ENCODE results near the gene ATG2A. TPM values are rescaled to one million over a fixed set of nuclear protein-coding genes. Genes with fewer than 3 reads are reported as not detected.

ATG2A gene
- total and polyA plus RNA-seq, 2 of the 8 experiments (the other 6 are each of a cell fraction or from before 2014, with no cell fraction given), result 12.1 to 22.1 TPM

DNA sequence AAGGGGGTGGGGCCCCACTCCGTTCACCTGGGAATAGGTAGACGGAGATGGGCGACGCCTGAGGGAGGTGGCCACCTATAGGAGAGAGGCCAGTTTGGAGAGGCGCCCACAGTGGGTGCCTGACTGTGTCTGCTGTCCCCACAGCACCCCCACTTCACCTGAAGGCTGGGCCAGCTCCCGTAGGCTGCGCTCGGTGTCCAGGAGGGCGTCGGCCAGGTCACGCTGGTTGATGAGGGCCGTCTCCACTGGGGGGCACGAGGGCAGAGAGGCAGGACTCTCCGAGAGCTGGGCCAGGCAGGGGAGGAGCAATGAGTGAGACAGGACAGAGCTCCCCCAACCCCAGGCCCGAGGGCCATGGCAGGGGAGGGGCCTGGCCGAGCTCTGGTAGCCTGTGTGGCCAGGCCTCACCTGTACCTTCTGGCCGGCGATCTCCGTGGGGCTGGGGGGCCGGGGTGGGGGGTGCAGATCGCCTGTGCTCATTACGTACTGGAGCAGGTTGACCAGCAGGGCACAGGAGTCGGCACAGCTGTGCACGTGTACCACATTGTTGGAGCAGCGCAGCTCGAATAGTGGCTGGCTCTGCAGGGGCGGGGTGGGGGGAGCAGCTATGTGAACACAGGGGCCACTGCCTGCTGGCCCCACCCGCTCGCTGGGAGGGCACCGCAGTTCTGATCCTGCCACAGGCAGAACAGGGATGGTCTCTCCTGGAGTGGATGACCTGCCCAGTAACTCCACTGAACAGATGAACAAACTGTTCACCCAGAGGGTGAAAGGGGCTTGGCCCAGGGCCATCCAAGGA is 14.7 kb downstream of the ATG2A start:
- no peak overlapping the region for H3K4me3 ChIP-seq (ENCODE audit: extremely low read depth in 1 of 4, insufficient read depth in 2 of 4, low read depth in 3 of 4, low read length in 4 of 4)
- CTCF ChIA-PET (ENCODE audit: partially characterized antibody), result interaction anchor here (0.7 to 32.2 kb wide), 3 partner anchors 8 to 47 kb away, joined by 3 to 1058 read pairs (median 4); partner anchors contain the start of gene CDC42BPG
- TF ChIP-seq KDM1A (IDR thresholded peaks at IDR 0.05; ENCODE audit: borderline replicate concordance, low read length) (no peak), TCF12 (IDR thresholded peaks at IDR 0.05; ENCODE audit: low read depth, low read length) (no peak), BACH1 (IDR thresholded peaks at IDR 0.05; ENCODE audit: low read length) (no peak), RAD21 (IDR thresholded peaks at IDR 0.05 in 1 of 2, conservative IDR thresholded peaks at IDR 0.05 in 1 of 2; ENCODE audit: low read depth in 2 of 2, low read length in 2 of 2) (no peak), RFX5 (IDR thresholded peaks at IDR 0.05; ENCODE audit: borderline replicate concordance, low read depth, low read length) (no peak), TBP (IDR thresholded peaks at IDR 0.05; ENCODE audit: low read depth, low read length) (no peak), GABPA (IDR thresholded peaks at IDR 0.05; ENCODE audit: borderline replicate concordance, insufficient read depth, low read length) (no peak)
- TF ChIP-seq, protein P1, sequence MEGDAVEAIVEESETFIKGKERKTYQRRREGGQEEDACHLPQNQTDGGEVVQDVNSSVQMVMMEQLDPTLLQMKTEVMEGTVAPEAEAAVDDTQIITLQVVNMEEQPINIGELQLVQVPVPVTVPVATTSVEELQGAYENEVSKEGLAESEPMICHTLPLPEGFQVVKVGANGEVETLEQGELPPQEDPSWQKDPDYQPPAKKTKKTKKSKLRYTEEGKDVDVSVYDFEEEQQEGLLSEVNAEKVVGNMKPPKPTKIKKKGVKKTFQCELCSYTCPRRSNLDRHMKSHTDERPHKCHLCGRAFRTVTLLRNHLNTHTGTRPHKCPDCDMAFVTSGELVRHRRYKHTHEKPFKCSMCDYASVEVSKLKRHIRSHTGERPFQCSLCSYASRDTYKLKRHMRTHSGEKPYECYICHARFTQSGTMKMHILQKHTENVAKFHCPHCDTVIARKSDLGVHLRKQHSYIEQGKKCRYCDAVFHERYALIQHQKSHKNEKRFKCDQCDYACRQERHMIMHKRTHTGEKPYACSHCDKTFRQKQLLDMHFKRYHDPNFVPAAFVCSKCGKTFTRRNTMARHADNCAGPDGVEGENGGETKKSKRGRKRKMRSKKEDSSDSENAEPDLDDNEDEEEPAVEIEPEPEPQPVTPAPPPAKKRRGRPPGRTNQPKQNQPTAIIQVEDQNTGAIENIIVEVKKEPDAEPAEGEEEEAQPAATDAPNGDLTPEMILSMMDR (IDR thresholded peaks at IDR 0.05; ENCODE audit: control extremely low read depth in 1 of 3, insufficient read depth in 1 of 3, low read depth in 1 of 3, low read length in 3 of 3), result no peak

More for the DNA sequence above, 14.7 kb downstream of the ATG2A start:
- Histone ChIP-seq H2BK5ac (ENCODE audit: low read depth, low read length) (no peak overlapping the region), H3K79me1 (ENCODE audit: low read depth, low read length) (no peaks in the 10 kb centered on the region), H2BK15ac (ENCODE audit: low read length) (no peak overlapping the region), H3K4me2 (ENCODE audit: insufficient read depth in 1 of 2, low read depth in 2 of 2, low read length in 2 of 2) (no peak overlapping the region), H4K20me1 (replicated peaks in 1 of 2; ENCODE audit: control insufficient read depth in 1 of 2, insufficient read depth in 2 of 2, low read length in 2 of 2) (peaks cover 0 to 3% of the 10 kb centered on the region in 2 experiments), H3K9ac (replicated peaks in 1 of 4; ENCODE audit: extremely low read depth in 1 of 4, low read depth in 3 of 4, low read length in 3 of 4) (no peak overlapping the region), H3K4me1 (replicated peaks in 1 of 4; ENCODE audit: control insufficient read depth in 3 of 4, insufficient read depth in 4 of 4, low read length in 3 of 4) (no peaks in the 10 kb centered on the region), H3K9me3 (ENCODE audit: insufficient read depth in 2 of 2, low read depth in 1 of 2, low read length in 1 of 2) (no peaks in the 10 kb centered on the region), H2BK20ac (ENCODE audit: low read length) (no peak overlapping the region), H4K91ac (replicated peaks; ENCODE audit: insufficient read length, low read length) (no peak overlapping the region), H3K56ac (replicated peaks; ENCODE audit: insufficient read length, low read depth, low read length) (no peak overlapping the region), H4K5ac (ENCODE audit: insufficient read length, low read depth, low read length) (no peak overlapping the region), H2BK12ac (ENCODE audit: low read depth, low read length) (no peak overlapping the region), H3K27me3 (replicated peaks in 1 of 4; ENCODE audit: control insufficient read depth in 3 of 4, extremely low read depth in 1 of 4, insufficient read depth in 3 of 4, low read length in 3 of 4) (no peaks in the 10 kb centered on the region), H3K79me2 (ENCODE audit: control insufficient read depth in 1 of 2, insufficient read depth in 2 of 2, low read length in 2 of 2) (no peaks in the 10 kb centered on the region), H2AK5ac (ENCODE audit: low read depth, low read length) (no peak overlapping the region), H3K4ac (replicated peaks; ENCODE audit: insufficient read length, low read depth, low read length) (no peak overlapping the region), H4K8ac (ENCODE audit: extremely low read depth, insufficient read depth, low read length) (no peak overlapping the region), H3K18ac (ENCODE audit: extremely low read depth, low read length) (no peak overlapping the region), H3K36me3 (ENCODE audit: control insufficient read depth in 2 of 4, insufficient read depth in 4 of 4, low read length in 3 of 4) (peaks cover 0 to 20% (median 10%) of the 10 kb centered on the region in 4 experiments; a peak in 6 of 8 replicates), H3K23me2 (ENCODE audit: low read depth, low read length) (no peaks in the 10 kb centered on the region), H3K14ac (ENCODE audit: insufficient read length) (no peak overlapping the region), H2AFZ (ENCODE audit: low read length) (no peak overlapping the region), H3K23ac (ENCODE audit: insufficient read length) (no peak overlapping the region), H3K27ac (ENCODE audit: low read depth, low read length) (no peak overlapping the region), H2BK120ac (replicated peaks; ENCODE audit: low read depth, low read length) (no peak overlapping the region)
- no peak for FAIRE-seq
- 94% methylated on average over 24 of the region's 30 CpGs; no CpG with 5 or more reads in 1 of the 2 experiments for WGBS, 2 experiments (ENCODE audit: extremely low coverage in 1 of 2, insufficient coverage in 1 of 2, insufficient read length in 1 of 2, insufficient replicate concordance in 2 of 2, low coverage in 1 of 2, low lambda C conversion rate in 2 of 2, missing lambda C conversion rate in 1 of 2)
- DNase-seq (ENCODE audit: low read depth in 1 of 2, low spot score in 2 of 2), result no peak
- POLR2A ChIA-PET (ENCODE audit: partially characterized antibody), result interaction anchor here (0.7 to 1.4 kb wide), 2 partner anchors 14 to 124 kb away, joined by 3 to 4 read pairs; no protein-coding TSS in a partner anchor
